HAP-1 (cell line): Measurements from ENCODE around the gene USP28.
"Not testable (repeated sequence)": the region's sequence is repeated elsewhere in the genome, so short reads cannot be mapped to it uniquely, and the experiment has no call there.

Source experiments
- DNase-seq, 2 experiments: peaks; one replicate each; pipeline ENCODE4 v3.0.0-alpha.2; 2016 to 2020; ENCODE audit warnings: low spot score in 2 of 2
- H3K27me3 ChIP-seq: fragments of 250-450 bp; sonication (Bioruptor Pico); 2 replicates; pipeline ENCODE4 v1.5.1; 2020; ENCODE audit warnings: low read depth, mild to moderate bottlenecking, moderate library complexity
- H3K36me3 ChIP-seq: fragments of 250-450 bp; sonication (Bioruptor Pico); replicated peaks from 2 replicates; pipeline ENCODE4 v1.5.1; 2020; ENCODE audit warnings: mild to moderate bottlenecking
- H3K4me1 ChIP-seq: fragments of 250-450 bp; sonication (Bioruptor Pico); 2 replicates; pipeline ENCODE4 v1.5.1; 2020; ENCODE audit warnings: mild to moderate bottlenecking
- H3K4me3 ChIP-seq: fragments of 250-450 bp; sonication (Bioruptor Pico); 2 replicates; pipeline ENCODE4 v1.5.1; 2020; ENCODE audit warnings: mild to moderate bottlenecking, moderate library complexity
- H3K9me3 ChIP-seq: fragments of 250-450 bp; sonication (Bioruptor Pico); 2 replicates; pipeline ENCODE4 v1.5.1; 2020; ENCODE audit warnings: mild to moderate bottlenecking, moderate library complexity
- in situ Hi-C: fragments of 300-500 bp; cut with MboI; formaldehyde crosslinking; loops from 3 replicates; pipeline ENCODE4 v1.14.3; 2020; ENCODE audit warnings: low sequenced_read_pairs, inconsistent platforms, mixed read lengths

The USP28 gene

GRCh38 chr11:113802621-113803020 is 72.8 kb downstream of the USP28 start:
- Histone ChIP-seq H3K9me3 (no peaks in the 10 kb centered on the region), H3K4me1 (no peaks in the 10 kb centered on the region), H3K36me3 (peaks cover 60% of the 10 kb centered on the region), H3K4me3 (no peak overlapping the region), H3K27me3 (no peaks in the 10 kb centered on the region)
- no peak for DNase-seq
- in situ Hi-C loops, result no loop called here

DNA sequence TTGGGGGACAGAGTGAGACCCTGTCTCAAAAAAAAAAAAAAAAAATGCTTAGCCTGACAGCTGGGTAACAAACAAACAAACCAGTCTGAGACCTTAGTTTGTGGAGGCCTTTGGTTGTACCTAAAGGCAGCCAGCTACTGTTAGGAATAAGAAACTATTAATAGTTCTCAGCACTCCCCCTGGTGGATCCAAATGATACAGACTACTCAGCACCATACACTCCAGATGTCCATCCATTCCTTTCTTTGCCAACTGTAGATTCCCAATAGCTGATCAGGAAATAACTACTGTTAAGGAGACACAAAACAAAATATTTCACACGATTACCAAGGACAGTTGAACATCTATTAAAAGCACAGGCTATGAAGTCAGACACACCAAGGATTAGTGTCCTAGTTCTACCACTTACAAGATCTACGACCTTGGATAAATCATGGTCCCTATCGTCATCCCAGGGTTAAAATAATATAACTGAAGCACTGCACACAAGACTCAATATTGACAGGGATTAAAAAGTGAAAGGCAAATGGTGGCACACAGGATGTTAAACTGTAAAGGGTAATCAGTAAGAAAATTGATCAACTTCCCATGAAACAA is 78.6 kb downstream of the USP28 start:
- DNase-seq, result peak; percentile 40 to 55
- no peaks in the 10 kb centered on the region for H3K27me3 ChIP-seq
- peaks cover 25% of the 10 kb centered on the region for H3K36me3 ChIP-seq
- in situ Hi-C loops, result loop anchor here (5.0 kb wide), 1 partner anchor 489 kb away; no protein-coding TSS in a partner anchor
- H3K9me3 ChIP-seq, result no peaks in the 10 kb centered on the region
- H3K4me3 ChIP-seq, result no peak overlapping the region
- H3K4me1 ChIP-seq, result no peaks in the 10 kb centered on the region

DNA sequence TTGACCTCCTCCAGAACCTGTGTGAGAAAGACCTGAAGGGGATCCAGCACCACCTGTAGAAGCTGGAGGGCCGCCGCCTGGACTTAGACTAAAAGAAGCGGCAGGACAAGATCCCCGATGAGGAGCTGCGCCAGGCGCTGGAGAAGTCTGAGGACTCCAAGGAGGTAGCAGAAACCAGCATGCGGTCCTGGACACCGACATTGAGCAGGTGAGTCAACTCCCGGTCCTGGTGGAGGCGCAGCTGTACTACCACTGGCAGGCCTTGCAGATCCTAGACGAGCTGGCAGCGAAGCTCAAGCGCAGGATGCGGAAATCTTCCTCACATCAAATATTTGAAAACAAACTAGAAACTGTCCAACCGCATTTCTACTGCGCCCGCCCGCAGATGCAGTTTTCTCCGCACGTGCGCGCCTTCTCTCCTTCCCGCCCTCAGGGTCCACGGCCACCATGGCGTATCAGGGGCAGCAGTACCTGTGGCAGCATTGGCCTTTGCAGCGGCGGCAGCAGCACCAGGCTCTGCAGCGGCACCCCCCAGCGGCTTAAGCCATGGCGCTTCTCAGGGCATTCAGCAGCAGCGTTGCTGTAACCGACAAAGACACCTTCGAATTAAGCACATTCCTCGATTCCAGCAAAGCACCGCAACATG is 85.6 kb downstream of the USP28 start:
- Histone ChIP-seq H3K9me3 (no peaks in the 10 kb centered on the region), H3K4me3 (no peak overlapping the region), H3K27me3 (peaks cover 3% of the 10 kb centered on the region; the same call in 1 of the 2 replicates), H3K36me3 (no peaks in the 10 kb centered on the region), H3K4me1 (no peaks in the 10 kb centered on the region)
- no peak for DNase-seq
- in situ Hi-C loops, result no loop called here

DNA sequence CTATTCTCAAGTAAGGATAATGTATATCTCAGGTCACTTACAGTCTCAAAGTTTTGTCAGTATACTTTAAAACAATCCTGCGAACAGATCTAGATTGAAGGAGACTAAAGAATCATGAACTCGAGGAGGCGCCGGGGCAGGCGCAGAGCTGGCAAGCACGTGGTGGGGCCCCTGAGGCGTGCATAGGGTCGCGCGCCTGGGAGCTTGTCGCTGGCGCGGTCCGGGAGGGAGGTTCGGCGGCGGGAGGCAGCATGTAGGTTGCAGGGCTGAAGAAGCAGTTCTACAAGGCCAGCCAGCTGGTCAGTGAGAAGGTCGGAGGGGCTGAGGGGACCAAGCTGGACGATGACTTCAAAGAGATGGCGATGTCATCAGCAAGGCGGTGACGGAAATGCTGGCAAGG is 86.4 kb downstream of the USP28 start:
- DNase-seq, H3K4me3 ChIP-seq, H3K4me1 ChIP-seq, H3K27me3 ChIP-seq, in situ Hi-C loops, H3K9me3 ChIP-seq, H3K36me3 ChIP-seq: not testable (repeated sequence)

DNA sequence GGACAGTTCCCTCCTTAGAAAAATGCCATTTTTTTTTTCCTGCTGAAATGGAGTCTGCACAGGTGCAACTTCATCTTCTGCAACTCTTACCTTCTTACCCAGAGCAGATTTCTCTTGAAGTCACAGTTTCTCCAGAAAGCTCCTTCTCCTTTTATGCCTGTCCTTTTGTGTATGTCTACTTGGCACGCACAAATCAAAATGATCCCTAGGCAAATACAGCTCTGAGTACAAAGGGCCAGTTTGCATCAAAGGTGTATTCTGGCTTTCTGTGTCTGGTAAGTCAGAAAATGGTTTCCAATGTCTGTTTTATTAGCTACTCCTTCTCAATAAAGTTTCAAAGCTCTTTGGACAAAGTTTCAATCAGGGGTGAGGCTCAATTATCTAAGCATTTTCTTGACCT is 93.2 kb downstream of the USP28 start:
- DNase-seq, result no peak
- Histone ChIP-seq H3K4me3 (no peak overlapping the region), H3K27me3 (peaks cover 13% of the 10 kb centered on the region; the same call in 1 of the 2 replicates), H3K36me3 (no peaks in the 10 kb centered on the region), H3K9me3 (no peaks in the 10 kb centered on the region), H3K4me1 (no peaks in the 10 kb centered on the region)
- in situ Hi-C loops, result no loop called here

DNA sequence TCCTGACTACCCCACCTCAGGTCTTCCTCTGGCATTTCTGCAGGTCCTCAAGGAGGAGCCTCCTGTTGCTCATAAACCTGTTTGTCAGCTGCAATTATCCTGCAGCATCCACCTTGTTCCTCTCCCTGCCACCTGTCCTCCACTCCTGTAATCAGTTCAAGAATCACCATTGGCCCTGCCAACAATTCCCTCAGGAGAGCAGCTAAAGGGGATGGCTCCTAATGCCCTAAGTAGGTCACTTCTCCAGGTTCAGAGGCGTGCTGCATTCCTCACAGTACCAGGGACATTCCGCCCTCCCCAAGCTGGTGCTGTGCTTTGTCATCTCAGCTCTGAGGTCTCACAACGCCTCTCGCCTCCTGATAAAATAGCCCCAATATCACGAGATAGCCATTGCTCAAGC is 93.7 kb downstream of the USP28 start:
- Histone ChIP-seq H3K9me3 (no peaks in the 10 kb centered on the region), H3K4me3 (no peak overlapping the region), H3K36me3 (no peaks in the 10 kb centered on the region), H3K4me1 (no peaks in the 10 kb centered on the region), H3K27me3 (peaks cover 13% of the 10 kb centered on the region; the same call in 1 of the 2 replicates)
- no peak for DNase-seq
- in situ Hi-C loops, result no loop called here

DNA sequence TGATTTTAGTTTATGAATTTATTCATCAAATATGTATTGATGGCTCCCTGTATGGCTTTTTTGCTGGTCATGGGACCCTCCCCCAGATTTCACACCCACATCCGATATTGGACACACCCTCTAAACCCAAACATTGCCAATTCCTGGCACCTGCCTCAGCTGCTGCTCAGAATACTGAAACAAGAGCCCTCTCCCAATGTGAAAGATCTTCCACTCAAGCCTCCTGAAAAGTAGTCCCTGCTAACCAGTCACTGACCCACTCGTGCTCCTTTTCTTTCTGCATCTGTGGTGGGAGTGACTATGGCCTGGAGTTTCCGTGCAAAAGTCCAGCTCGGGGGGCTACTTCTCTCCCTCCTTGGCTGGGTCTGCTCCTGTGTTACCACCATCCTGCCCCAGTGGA is 95.9 kb downstream of the USP28 start, which contains the start of gene CLDN25:
Gene CLDN25 (plus strand): TSS at position 301 of the 400 bp plus-strand sequence. CDS start 0 bp downstream, at position 301.
- DNase-seq, result no peak
- Histone ChIP-seq H3K4me3 (no peak within 1 kb of the TSS), H3K36me3 (no peaks in the 10 kb centered on the region), H3K27me3 (peaks cover 14% of the 10 kb centered on the region), H3K4me1 (no peaks in the 10 kb centered on the region), H3K9me3 (no peaks in the 10 kb centered on the region)
- in situ Hi-C loops, result no loop called here

GRCh38 chr11:113778111-113778910 is 97.1 kb downstream of the USP28 start:
- Histone ChIP-seq H3K4me1 (no peaks in the 10 kb centered on the region), H3K27me3 (peaks cover 14% of the 10 kb centered on the region), H3K9me3 (no peaks in the 10 kb centered on the region), H3K4me3 (no peak overlapping the region), H3K36me3 (no peaks in the 10 kb centered on the region)
- in situ Hi-C loops, result no loop called here
- no peak for DNase-seq

DNA sequence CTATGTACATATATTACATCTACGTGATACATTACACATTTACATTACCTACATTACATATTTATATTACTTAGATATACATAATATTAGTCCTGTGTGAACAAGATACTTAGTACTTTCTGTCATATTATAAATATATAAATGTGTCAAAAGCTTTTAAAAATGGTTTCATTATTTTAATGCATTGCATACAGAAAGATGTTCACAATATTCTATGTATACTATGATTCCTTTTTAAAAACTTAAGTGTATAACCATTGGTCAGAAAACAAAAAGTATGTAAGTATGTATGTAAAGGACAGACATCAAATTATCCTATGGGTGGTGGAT is 101.2 kb downstream of the USP28 start:
- DNase-seq, result no peak
- Histone ChIP-seq H3K4me1 (no peaks in the 10 kb centered on the region; the same call in 1 of the 2 replicates), H3K27me3 (peaks cover 11% of the 10 kb centered on the region), H3K9me3 (no peaks in the 10 kb centered on the region), H3K36me3 (no peaks in the 10 kb centered on the region), H3K4me3 (peak overlapping the region; percentile 91)
- in situ Hi-C loops, result no loop called here

GRCh38 chr11:113773416-113774173 is 101.8 kb downstream of the USP28 start, which contains the start of gene ZW10:
Gene ZW10 (minus strand): TSS chr11:113773692. CDS start chr11:113773666, 26 bp downstream.
- Histone ChIP-seq H3K4me1 (no peaks in the 10 kb centered on the region; the same call in 1 of the 2 replicates), H3K4me3 (peak within 1 kb of the TSS; percentile 91), H3K27me3 (peaks cover 11% of the 10 kb centered on the region), H3K9me3 (no peaks in the 10 kb centered on the region), H3K36me3 (no peaks in the 10 kb centered on the region; the same call in 1 of the 2 replicates)
- in situ Hi-C loops, result no loop called here
- peak; percentile 91 to 96 for DNase-seq

- Histone ChIP-seq H3K4me1 (no peaks in the 10 kb centered on the region; the same call in 1 of the 2 replicates), H3K9me3 (no peaks in the 10 kb centered on the region), H3K36me3 (peaks cover 3% of the 10 kb centered on the region), H3K27me3 (peaks cover 11% of the 10 kb centered on the region), H3K4me3 (peak overlapping the region; percentile 91)
- in situ Hi-C loops, result no loop called here
- DNase-seq, result peak; percentile 22 to 60
These were observed 102.3 kb downstream of the USP28 start for GRCh38 chr11:113773092-113773415.

GRCh38 chr11:113771964-113772363 is 103.4 kb downstream of the USP28 start:
- peaks cover 7% of the 10 kb centered on the region for H3K36me3 ChIP-seq
- peaks cover 6% of the 10 kb centered on the region for H3K27me3 ChIP-seq
- DNase-seq, result no peak
- in situ Hi-C loops, result no loop called here
- no peaks in the 10 kb centered on the region for H3K9me3 ChIP-seq
- H3K4me3 ChIP-seq, result no peak overlapping the region
- H3K4me1 ChIP-seq, result no peaks in the 10 kb centered on the region; the same call in 1 of the 2 replicates

DNA sequence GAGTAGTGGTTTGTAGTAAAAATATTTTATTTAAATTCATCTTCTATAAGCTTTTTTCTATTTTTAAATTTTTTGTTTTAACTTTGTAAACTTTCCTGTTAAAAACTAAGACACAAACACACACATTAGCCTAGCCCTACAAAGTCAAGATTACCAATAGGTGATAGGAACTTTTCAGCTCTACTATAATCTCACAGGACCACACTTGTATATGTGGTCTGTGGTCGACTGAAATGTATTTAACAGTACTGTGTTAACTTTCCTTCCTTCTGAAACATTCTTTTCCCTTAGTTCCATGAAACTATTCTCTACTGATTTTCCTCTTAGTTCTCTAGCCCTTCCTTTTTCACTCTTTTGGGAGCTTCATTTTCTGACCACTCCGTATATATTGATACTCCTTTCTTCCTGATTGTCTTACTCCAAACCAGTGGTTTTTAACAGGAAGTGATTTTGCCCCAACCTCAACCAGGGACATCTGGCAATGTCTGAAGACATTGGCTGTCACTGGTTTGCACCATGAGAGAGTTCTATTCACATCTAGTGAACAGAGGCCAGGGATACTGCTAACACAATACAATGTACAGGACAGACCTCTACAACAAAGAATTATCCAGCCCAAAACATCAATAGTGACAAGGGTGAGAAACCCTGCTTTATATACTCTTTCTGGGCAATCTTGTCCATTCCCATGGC is 110.7 kb downstream of the USP28 start:
- no peak overlapping the region for H3K4me3 ChIP-seq
- H3K9me3 ChIP-seq, result no peaks in the 10 kb centered on the region
- H3K36me3 ChIP-seq, result peaks cover 23% of the 10 kb centered on the region
- no peaks in the 10 kb centered on the region for H3K4me1 ChIP-seq
- in situ Hi-C loops, result no loop called here
- no peak for DNase-seq
- H3K27me3 ChIP-seq, result no peaks in the 10 kb centered on the region
